ENCODE measurements around the gene SNX6. TPM values are rescaled to one million over a fixed set of nuclear protein-coding genes. Genes with fewer than 3 reads are reported as not detected.
"Not testable (repeated sequence)": the region's sequence is repeated elsewhere in the genome, so short reads cannot be mapped to it uniquely, and the experiment has no call there.

Gene SNX6
- total RNA-seq, 1 donor from 2014 or later, result 83.9 TPM

- Mint-ChIP-seq H3K36me3 (no peaks in the 10 kb centered on the region), H3K27ac (no peak overlapping the region), H3K4me3 (no peak overlapping the region), H3K4me1 (ENCODE audit: unreplicated experiment) (peaks cover 8% of the 10 kb centered on the region), H3K27me3 (no peaks in the 10 kb centered on the region), H3K9me3 (peaks cover 6% of the 10 kb centered on the region)
- no peak for DNase-seq (ENCODE audit: extremely low spot score, unreplicated experiment)
- no peak for TF ChIP-seq CTCF (conservative IDR thresholded peaks at IDR 0.05)
Measured at GRCh38 chr14:34660796-34661195, 30.8 kb upstream of the SNX6 start.

GRCh38 chr14:34655959-34656358 lies 26.0 kb upstream of the SNX6 start:
- DNase-seq (ENCODE audit: extremely low spot score, unreplicated experiment), result no peak
- TF ChIP-seq CTCF (conservative IDR thresholded peaks at IDR 0.05), result no peak
- Mint-ChIP-seq H3K4me1 (ENCODE audit: unreplicated experiment) (peaks cover 11% of the 10 kb centered on the region), H3K27me3 (no peaks in the 10 kb centered on the region), H3K9me3 (peaks cover 3% of the 10 kb centered on the region), H3K27ac (no peak overlapping the region), H3K4me3 (no peak overlapping the region), H3K36me3 (no peaks in the 10 kb centered on the region)

GRCh38 chr14:34653073-34653472 lies 23.1 kb upstream of the SNX6 start:
- not testable (repeated sequence) for H3K27ac Mint-ChIP-seq; H3K36me3 Mint-ChIP-seq; H3K27me3 Mint-ChIP-seq; H3K4me3 Mint-ChIP-seq; DNase-seq (ENCODE audit: extremely low spot score, unreplicated experiment)
- peaks cover 21% of the 10 kb centered on the region for H3K4me1 Mint-ChIP-seq (ENCODE audit: unreplicated experiment)
- peaks cover 13% of the 10 kb centered on the region for H3K9me3 Mint-ChIP-seq

GRCh38 chr14:34652348-34652747 lies 22.4 kb upstream of the SNX6 start:
- H3K4me1 Mint-ChIP-seq (ENCODE audit: unreplicated experiment), result peaks cover 21% of the 10 kb centered on the region
- H3K4me3 Mint-ChIP-seq; H3K36me3 Mint-ChIP-seq; H3K27ac Mint-ChIP-seq; H3K27me3 Mint-ChIP-seq; DNase-seq (ENCODE audit: extremely low spot score, unreplicated experiment): not testable (repeated sequence)
- peaks cover 13% of the 10 kb centered on the region for H3K9me3 Mint-ChIP-seq

GRCh38 chr14:34650786-34651584 lies 21.0 kb upstream of the SNX6 start:
- H3K9me3 Mint-ChIP-seq, result peaks cover 13% of the 10 kb centered on the region
- peak overlapping the region; percentile 90 for H3K27ac Mint-ChIP-seq
- peaks cover 21% of the 10 kb centered on the region for H3K4me1 Mint-ChIP-seq (ENCODE audit: unreplicated experiment)
- DNase-seq (ENCODE audit: extremely low spot score, unreplicated experiment), result no peak
- TF ChIP-seq CTCF (conservative IDR thresholded peaks at IDR 0.05), result no peak
- H3K4me3 Mint-ChIP-seq, result no peak overlapping the region
- no peaks in the 10 kb centered on the region for H3K36me3 Mint-ChIP-seq
- H3K27me3 Mint-ChIP-seq, result no peaks in the 10 kb centered on the region

GRCh38 chr14:34650006-34650405 lies 20.1 kb upstream of the SNX6 start:
- not testable (repeated sequence) for H3K36me3 Mint-ChIP-seq; H3K27me3 Mint-ChIP-seq; DNase-seq (ENCODE audit: extremely low spot score, unreplicated experiment)
- Mint-ChIP-seq H3K4me3 (peak overlapping the region; percentile 16), H3K9me3 (peaks cover 13% of the 10 kb centered on the region), H3K27ac (peak overlapping the region; percentile 90), H3K4me1 (ENCODE audit: unreplicated experiment) (peaks cover 21% of the 10 kb centered on the region)

- Mint-ChIP-seq H3K4me1 (ENCODE audit: unreplicated experiment) (peaks cover 21% of the 10 kb centered on the region), H3K9me3 (peaks cover 13% of the 10 kb centered on the region), H3K36me3 (no peaks in the 10 kb centered on the region), H3K27me3 (no peaks in the 10 kb centered on the region), H3K4me3 (no peak overlapping the region), H3K27ac (peak overlapping the region; percentile 60)
- no peak for TF ChIP-seq CTCF (conservative IDR thresholded peaks at IDR 0.05)
- no peak for DNase-seq (ENCODE audit: extremely low spot score, unreplicated experiment)
Measured at GRCh38 chr14:34649344-34649743, 19.4 kb upstream of the SNX6 start.
